GM12873 (cell line): ENCODE data around the gene COPS9.

ENCODE experiments used
- TF ChIP-seq, protein P1 (sequence below): IDR thresholded peaks from 2 replicates; pipeline ENCODE4 v1.5.1; 2012; ENCODE audit warnings: low read depth, mild to moderate bottlenecking, moderate library complexity, low read length, control low read depth; ENCODE audit not compliant: insufficient read depth; ENCODE audit errors: missing control alignments

COPS9 gene

DNA sequence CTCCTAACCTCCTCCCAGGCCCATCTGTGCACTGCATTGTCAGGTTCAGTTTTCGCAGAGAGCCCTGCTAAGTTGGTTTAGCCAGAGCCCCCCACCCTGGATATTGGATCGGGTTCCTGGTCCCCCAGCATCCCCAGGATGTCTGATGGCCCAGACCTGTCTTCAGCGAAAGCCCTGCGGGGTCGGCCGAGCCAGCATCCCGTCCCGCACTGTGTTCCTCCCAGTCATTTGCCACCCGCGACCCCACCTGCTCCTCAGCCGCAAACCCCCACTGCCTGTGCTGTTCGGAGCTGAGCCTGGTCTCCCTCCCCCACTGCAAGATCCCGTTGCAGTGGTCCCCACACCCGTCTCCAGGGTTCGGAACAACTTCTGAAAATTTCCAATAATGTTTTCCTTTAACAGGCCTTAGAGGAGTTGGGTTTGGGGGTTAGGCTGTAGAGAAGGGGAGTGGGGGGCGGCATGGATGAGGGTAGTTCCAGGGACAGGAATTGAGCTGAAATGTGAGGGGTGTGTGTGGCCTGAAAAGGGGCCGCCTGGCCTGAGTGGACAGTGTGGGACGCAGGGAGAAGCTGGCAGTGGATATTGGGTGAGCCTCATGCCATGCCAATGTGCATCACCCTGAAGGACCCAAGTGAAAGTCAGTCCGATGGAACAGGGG is 1.6 kb upstream of the COPS9 start:
- TF ChIP-seq, protein P1, sequence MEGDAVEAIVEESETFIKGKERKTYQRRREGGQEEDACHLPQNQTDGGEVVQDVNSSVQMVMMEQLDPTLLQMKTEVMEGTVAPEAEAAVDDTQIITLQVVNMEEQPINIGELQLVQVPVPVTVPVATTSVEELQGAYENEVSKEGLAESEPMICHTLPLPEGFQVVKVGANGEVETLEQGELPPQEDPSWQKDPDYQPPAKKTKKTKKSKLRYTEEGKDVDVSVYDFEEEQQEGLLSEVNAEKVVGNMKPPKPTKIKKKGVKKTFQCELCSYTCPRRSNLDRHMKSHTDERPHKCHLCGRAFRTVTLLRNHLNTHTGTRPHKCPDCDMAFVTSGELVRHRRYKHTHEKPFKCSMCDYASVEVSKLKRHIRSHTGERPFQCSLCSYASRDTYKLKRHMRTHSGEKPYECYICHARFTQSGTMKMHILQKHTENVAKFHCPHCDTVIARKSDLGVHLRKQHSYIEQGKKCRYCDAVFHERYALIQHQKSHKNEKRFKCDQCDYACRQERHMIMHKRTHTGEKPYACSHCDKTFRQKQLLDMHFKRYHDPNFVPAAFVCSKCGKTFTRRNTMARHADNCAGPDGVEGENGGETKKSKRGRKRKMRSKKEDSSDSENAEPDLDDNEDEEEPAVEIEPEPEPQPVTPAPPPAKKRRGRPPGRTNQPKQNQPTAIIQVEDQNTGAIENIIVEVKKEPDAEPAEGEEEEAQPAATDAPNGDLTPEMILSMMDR: no peak

DNA sequence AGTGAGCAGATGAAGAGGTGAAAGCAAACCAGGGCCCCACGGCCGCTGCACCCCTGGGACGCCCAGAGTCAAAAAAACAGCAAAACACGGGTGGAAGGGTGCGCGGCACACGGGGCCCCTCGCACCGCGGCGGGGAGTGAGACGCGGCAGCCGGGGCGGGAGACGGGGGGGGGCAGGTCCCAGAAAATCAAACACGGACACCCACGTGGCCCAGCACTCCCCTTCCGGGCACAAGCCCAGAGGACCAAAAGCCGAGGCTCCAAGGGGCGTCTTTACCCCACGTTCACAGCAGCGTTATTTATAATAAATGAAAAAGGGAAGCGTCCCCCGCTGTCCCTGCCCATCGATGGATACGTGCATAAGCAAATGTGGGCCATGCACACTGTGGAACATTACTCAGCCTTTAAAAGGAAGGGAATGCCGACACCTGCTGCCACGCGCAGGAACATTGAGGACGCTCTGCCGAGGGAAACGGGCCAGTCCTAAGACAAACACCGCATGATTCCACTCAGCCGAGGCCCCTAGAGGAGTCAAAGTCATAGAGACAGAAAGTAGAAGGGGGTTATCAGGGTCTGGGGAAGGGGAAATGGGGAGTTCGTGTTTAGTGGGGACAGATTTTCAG is 677 bp upstream of the COPS9 start:
- TF ChIP-seq, protein P1: no peak

DNA sequence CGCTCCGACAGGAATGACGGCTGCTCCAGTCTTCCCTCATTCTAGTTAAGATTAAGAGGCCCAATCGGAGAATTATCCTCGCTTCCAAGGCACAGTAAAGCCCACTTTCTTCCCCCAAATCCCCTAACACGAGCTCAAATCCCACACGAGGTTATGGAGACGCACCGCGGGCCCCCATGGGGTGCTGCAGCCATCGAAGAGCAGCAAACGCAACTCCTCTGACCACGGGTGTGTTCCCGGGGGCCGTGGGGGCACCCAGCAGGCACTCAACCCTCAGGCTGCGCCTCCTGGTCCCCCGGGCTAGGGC is 446 bp downstream of the COPS9 start:
- TF ChIP-seq, protein P1: no peak

DNA sequence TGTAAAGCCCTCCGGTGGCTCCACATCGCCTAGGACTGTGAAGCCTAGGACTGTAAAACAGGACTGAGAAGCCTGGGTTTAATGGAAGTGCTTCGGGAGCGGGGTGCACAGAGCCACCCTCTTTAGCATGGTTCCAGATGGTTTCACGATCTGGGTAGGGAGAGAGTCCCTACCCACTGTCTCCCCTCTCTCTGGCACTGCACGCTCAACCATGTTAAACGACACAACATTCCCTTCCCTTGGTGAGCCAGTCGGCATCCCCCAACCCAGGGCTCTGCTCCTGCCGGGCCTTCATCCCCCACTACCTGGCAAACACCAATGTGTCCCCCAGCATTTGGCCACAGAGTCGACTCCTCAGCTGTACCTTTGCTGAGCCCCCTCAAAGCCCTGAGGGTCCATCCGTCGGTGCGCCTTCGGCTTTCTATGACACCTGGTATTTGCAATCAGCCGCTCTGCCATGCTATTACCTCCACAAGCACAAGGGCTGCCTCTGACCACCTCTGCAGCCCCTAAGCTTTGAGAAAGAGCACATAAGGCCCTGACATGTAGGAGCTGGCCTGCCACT is 1.1 kb downstream of the COPS9 start:
- TF ChIP-seq, protein P1: no peak

DNA sequence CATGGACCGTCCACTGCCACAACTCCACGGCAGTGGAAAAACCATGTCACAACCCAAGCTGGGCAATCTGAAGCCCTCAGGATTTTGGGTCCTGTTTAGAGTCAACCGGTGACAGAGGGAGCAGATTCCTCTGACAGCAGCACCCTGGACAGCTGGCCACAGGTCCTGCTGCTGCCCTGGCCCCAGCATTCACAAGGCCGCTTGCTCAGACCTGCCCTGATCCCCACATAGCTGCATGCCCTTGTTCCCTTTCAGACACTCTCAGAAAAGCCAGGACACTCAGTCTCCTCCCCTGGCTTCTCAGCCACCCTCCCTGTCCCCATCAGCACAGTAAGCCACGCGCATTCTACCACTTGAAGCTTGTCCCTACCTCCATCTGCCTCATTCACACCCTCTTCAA is 1.6 kb downstream of the COPS9 start:
- TF ChIP-seq, protein P1: no peak

DNA sequence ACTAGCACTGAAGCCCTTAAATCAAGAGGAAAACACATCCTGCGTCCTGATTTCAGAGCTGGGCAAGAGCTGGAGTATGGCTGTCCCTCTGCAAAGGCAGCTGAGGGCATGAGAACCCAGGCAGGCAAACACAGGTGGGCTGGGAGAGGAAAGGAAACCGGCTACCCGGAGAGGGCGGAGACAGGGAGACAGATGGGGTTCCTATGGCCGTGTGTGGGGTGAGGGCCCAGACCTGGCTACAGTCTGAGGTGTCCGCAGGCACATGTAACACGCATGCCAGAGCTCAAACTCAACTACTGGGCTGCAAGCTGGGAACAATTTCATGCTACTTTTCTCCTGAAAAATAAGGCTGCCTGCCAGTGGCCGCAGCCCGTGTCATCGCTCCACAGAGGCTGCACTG is 2.7 kb downstream of the COPS9 start:
- TF ChIP-seq, protein P1: no peak

DNA sequence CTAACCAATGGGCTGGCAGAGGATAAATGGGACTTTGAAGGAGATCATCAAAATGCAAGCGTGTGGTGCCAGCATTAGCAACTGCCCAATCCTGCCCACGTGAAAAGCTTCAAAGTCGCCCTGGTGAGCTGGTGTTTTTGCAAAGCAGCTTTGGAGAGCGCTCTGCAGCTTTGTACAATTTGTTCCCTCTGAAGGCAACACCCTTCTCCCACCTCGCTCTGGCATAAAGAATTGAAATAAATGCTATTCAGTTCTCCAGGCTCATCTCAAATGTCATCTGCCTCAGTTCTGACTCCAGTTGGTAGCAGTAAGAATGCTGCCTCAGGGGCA is 3.5 kb downstream of the COPS9 start:
- TF ChIP-seq, protein P1: no peak
